Mesenteric fat pad (tissue), 1 donor: ENCODE measurements around the gene DEPDC5. TPM values are rescaled to one million over a fixed set of nuclear protein-coding genes. Genes with fewer than 3 reads are reported as not detected.

Source experiments
- DNase-seq: peaks from one replicate; pipeline ENCODE4 v3.0.0-alpha.2; 2020; ENCODE audit warnings: low spot score
- total RNA-seq: library from RNA; stranded (reverse); fragmentation: NEBNext Ultra II Directional; extraction: Animal tissue kit (Norgen Biotek cat#: 25700); gene quantifications from one replicate; pipeline ENCODE4 v1.2.1, GENCODE V29; 2021
- donor health status: DM: yes; HTN: yes; CAD: no.

Gene DEPDC5
- total RNA-seq, 1 donor from 2014 or later = 24.7 TPM

- no peak for DNase-seq
Observed at GRCh38 chr22:31892080-31892433, 138.2 kb downstream of the DEPDC5 start.

GRCh38 chr22:31893460-31893859 lies 139.6 kb downstream of the DEPDC5 start:
- DNase-seq = no peak

DNA sequence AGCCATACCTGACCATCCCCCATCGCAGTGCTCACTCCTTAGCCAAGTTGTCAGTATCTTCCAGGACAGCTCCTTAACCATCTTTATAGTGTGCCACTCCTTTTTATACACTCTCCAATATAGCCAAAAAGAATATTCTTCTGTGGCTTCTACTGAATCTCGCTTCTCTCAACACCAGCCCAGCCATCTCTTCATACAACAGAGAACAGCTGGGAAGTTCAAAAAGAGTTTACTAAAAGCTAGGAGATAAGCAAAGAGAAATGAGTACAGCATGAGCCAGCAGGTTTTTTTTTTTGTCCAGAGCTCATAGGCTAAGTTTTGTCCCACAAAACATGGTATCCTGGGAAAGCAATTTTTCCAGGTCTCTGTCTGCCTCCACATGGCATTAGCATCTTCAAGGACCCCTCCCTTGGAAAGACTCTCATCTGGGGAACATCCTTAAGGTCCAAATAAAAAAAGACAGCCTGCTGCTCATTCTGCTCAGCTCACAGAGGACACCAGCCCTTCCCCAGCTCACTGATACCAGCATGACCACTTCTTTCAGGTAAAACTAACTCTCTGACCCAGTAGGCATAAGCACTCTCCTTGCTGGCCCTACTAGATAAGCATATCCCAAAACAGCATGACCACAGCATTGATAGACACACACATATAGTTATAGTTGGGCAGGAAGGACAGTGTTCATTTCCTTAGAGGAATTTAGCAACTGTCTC lies 141.7 kb downstream of the DEPDC5 start:
- DNase-seq = no peak

- DNase-seq = no peak
Observed at GRCh38 chr22:31896472-31896871, 142.7 kb downstream of the DEPDC5 start.

DNA sequence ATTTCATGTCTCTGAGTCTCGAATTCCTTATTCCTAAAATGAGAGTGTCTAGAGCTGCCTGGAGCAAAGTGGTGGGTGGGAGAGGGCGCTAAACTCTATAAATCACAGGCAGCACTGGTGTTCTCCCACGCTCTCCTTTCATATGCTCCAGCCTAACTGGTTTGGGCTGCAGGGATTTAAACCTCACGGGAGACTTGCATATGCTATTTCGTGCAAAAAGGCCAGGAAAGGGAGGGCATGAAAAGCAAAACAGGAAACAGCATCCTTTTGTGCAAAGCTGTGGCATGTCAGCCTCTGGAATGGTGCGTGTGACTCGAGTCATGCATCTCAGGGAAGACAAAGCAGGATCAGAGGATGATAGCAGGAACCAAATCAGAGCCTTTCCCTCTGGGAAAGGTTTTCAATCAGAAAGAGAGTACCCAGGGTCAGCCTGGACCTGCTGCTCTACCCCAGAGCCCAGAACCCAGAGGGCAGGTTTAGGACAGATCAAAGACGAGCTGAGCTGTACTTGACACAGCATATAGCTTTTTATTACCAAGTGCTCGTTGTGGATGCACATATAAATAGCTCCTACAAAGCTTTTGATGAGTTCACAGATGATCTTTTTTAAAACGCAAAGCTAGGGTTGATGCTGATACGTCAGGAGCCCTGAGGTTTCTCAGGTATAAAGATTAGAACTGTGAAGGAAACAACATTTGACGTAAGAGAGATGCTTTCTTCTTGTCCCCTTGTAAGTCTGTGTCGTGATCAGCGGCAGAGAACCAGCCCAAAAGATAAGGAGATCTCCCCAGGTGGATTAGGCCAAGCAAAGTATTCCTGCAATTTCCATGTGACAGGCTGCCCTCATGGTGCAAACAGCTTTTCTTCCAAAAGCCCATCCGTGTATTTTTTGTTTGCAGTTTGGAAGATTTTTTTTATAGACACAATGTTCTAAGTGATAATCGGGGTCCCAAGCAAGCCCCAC lies 144.3 kb downstream of the DEPDC5 start:
- no peak for DNase-seq

DNA sequence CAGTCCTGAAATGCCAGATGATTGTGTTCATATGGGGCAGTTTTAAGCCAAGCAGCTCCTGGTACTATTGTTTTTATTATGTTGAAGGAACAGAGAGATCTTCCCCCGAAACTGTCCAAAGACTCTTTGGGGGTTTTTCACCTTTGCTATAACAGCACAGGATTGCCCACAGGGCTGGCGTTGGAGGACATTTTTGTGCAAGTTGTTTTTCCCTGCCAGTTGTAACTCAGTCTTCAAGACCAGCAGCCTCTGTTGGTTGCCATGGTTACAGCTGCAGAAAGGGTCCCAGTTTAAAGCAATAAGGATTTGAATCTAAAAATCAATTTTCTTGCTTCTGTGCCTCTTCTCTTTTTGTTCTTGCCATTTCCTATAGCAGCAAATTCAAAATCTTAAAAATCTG lies 145.1 kb downstream of the DEPDC5 start:
- DNase-seq = no peak

DNA sequence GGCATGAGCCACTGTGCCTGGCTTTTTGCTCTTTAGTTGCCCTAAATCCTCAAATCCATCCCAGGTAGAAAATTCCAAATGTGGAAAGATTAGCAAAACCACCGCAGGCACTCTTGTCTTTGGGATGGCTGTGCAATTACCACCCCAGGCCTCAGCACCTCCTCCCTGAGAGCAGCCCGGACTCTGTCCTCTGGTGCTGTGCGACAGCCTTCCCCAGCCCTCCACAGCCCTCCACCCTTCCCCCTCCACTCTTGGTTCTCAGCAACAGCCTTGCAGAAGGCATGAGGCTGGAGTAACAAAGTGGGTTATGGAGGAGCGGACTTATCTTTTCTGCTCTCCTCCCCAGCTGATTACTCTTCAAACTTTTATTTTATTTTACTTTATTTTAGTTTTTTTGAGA lies 145.8 kb downstream of the DEPDC5 start:
- no peak for DNase-seq

GRCh38 chr22:31901388-31902137 lies 147.7 kb downstream of the DEPDC5 start:
- DNase-seq = no peak

DNA sequence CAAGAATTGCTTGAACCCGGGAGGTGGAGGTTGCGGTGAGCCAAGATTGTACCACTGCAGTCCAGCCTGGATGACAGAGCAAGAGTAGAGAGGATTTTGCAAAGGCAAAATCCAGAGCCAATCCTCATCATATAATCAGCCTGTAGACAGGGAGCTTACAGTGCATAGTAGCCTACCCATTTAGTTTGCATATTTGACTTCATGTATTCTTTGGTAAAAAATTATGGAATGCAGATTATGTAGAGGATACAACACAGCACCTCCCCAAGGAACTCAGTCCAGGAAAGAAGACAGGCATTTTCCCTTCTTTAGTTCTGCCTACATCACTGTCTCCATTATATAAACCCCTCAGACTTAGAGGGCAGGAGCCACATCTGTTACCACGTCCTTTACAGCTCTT lies 150.8 kb downstream of the DEPDC5 start:
- DNase-seq = no peak

- no peak for DNase-seq
Observed at GRCh38 chr22:31905356-31905755, 151.5 kb downstream of the DEPDC5 start.

DNA sequence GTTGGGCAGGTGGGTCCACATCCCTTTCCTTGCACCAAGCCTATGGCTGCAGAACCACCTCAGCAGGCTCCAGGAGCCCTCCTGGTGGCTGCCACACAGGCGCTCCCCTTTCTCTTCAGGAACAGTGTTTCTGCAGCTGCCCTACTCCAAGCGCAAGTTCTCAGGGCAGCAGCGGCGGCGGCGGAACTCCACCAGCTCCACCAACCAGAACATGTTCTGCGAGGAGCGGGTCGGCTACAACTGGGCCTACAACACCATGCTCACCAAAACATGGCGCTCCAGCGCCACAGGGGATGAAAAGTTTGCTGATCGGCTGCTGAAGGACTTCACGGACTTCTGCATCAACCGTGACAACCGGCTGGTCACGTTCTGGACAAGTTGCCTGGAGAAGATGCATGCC lies 152.3 kb downstream of the DEPDC5 start:
- DNase-seq = no peak

DNA sequence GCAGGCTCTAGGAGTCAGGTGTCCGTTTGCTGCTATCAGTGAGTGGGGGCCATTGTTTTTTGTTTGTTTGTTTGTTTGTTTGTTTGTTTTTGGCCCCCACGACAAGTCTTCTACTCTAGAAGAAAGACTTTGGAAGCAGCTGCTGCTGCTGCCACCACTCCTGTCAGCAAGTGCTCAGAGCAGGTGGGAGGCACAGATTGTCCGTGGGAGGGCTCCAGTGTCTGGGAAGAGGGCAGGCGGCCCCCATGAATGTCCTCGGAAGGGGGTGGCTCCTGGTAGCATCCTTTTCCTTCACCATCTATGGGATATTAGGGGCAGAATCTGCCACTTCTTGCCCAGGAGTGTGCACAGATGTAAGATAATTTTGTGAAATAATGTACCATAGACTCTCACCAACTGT lies 152.8 kb downstream of the DEPDC5 start:
- no peak for DNase-seq

GRCh38 chr22:31909977-31910376 lies 156.2 kb downstream of the DEPDC5 start:
- DNase-seq = no peak

- no peak for DNase-seq
Observed at GRCh38 chr22:31911565-31912406, 158.0 kb downstream of the DEPDC5 start.

DNA sequence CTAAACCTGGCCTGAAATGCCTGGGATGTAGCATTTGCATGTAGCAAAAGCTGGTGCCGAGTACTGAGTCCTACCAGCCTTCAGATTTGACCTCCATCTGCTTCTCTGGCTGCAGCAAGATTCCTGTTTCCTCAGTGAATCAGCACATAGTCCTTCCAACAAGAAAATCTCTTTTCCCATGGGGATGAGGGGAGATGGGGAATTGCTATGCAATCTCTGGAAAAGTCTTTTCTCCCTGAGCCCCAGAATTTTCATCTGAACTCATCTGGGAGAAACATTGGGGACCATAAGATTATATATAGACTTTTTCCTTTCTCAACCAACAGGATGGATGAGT lies 158.6 kb downstream of the DEPDC5 start:
- no peak for DNase-seq

DNA sequence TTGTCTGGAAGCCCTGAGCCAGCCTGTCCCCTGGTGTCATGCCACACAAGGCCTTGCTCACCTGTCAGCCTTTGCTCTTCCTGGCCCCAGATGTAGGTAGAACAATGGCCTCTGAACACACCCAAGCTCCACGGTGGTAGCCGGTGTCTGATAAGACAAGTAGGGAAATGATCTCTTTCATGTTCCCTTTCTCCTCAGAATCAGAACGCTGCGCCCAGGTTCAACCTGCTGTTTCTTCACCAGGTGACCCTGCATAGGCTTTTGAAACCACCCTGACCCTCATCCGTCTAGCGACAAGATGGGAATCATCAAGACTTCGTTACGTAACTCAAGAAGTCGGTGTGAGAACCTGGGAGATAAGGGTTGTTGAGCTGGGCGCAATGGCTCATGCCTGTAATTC lies 161.8 kb downstream of the DEPDC5 start:
- DNase-seq = no peak

GRCh38 chr22:31917227-31917921 lies 163.6 kb downstream of the DEPDC5 start:
- DNase-seq = no peak

DNA sequence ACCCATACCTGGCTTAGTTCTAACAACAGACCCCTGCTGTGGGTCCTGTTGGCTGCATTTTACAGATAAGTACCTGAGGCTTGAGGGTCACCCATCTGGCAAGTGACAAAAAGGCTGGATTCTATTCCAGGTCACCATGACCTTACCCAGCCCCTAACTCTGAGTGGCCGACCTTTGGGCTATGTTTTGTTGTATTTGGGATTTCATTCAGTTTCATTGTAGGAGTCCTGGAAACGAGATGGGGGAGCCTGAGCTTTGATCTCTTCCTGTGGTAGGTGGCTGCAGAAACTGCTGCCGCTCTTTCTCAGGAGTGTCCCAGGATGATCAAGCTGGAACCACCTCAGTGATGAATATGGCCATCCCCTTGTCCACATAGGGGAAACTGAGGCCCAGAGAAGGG lies 165.9 kb downstream of the DEPDC5 start:
- no peak for DNase-seq

GRCh38 chr22:31920306-31920705 lies 166.5 kb downstream of the DEPDC5 start:
- no peak for DNase-seq

DNA sequence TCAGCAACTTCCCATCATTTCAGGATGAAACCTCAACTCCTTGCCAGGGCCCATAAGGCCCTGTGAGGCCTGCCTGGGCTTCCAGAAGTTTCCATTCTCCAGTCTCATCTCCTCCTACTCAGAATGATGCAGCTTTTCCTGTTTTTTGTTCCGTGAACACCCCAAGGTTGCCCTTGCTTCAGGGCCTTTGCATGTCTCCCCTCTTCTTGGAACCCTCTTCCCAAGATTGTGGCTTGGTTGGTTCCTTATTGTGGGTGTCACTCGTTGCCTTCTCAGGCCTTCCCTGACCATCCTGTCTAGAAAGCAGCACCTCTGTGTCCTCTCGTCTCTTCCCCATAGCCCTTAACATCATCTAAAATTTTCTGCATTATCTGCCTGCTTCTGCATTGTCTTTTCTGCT lies 167.3 kb downstream of the DEPDC5 start:
- DNase-seq = no peak
